Measurements from ENCODE around the gene KLHL29. TPM values are rescaled to one million over a fixed set of nuclear protein-coding genes. Genes with fewer than 3 reads are reported as not detected.
A peak's percentile ranks its signal among the peaks of the same experiment; 100 is the strongest.

The KLHL29 gene
- total RNA-seq, 4 donors from 2014 or later: 2.2 to 3.3 (median 2.7) TPM

DNA sequence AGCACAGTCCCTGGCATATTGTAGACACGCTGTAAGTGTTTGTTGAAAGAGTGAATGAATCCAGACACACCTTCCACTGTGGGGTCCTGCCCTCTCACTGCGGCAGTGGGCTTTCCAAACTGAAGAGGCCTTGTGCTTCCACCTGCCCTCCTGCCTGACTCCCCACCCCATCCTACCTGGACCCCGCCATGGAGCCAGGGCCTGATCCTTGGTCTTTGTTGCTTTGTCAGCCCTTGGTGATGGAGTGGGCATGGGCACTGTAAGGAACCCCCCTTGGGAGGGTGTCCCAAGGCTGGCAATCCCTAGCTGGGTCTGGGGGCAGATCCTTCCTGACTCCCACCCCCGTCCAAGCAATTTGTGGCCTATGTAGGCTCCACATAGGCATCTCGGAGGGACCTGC is 33.1 kb downstream of the KLHL29 start:
- Histone ChIP-seq H3K4me3 (replicated peaks in 1 of 3) (no peak overlapping the region), H3K9me3 (no peaks in the 10 kb centered on the region), H3K27ac (no peak overlapping the region), H3K36me3 (no peaks in the 10 kb centered on the region), H3K4me1 (no peaks in the 10 kb centered on the region), H3K27me3 (no peaks in the 10 kb centered on the region)
- intact Hi-C loops (cut with DNase I): no loop called here
- no peak for TF ChIP-seq CTCF (IDR thresholded peaks at IDR 0.05)
- no peak for TF ChIP-seq POLR2A (IDR thresholded peaks at IDR 0.05)
- DNase-seq: no peak
- 91 to 96% methylated on average over 3 to 5 of the region's 5 CpGs for WGBS, 2 donors

DNA sequence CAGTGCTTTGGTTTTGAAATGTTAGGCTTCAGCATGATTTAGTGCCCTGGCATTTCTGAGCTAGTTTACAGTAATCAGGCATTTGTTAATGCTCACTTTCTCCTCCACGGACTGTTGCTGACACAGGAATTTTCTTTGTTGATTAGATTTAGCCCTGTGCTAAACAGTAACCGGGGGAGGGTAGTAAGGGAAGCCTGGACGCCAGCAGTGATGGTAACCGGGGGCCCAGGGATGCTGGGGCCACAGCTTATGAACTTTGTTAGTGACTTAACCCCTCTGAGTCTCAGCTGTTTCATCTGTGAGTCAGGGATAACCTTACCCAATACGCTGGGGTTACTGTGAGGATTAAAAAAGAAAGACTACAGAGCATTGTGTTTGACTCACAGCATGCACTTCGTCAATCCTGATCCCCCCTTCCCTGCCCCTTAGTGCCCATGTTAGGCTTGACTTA is 33.5 kb downstream of the KLHL29 start:
- H3K27me3 ChIP-seq: no peaks in the 10 kb centered on the region
- H3K9me3 ChIP-seq: no peaks in the 10 kb centered on the region
- H3K36me3 ChIP-seq: no peaks in the 10 kb centered on the region
- no peak overlapping the region for H3K4me3 ChIP-seq (replicated peaks in 1 of 3)
- H3K4me1 ChIP-seq: no peaks in the 10 kb centered on the region
- WGBS, 2 donors: 80 to 82% methylated on average over 6 of the region's 6 CpGs
- TF ChIP-seq CTCF (IDR thresholded peaks at IDR 0.05) (no peak), POLR2A (IDR thresholded peaks at IDR 0.05) (no peak)
- DNase-seq: no peak
- H3K27ac ChIP-seq: no peak overlapping the region
- intact Hi-C loops (cut with DNase I): no loop called here

DNA sequence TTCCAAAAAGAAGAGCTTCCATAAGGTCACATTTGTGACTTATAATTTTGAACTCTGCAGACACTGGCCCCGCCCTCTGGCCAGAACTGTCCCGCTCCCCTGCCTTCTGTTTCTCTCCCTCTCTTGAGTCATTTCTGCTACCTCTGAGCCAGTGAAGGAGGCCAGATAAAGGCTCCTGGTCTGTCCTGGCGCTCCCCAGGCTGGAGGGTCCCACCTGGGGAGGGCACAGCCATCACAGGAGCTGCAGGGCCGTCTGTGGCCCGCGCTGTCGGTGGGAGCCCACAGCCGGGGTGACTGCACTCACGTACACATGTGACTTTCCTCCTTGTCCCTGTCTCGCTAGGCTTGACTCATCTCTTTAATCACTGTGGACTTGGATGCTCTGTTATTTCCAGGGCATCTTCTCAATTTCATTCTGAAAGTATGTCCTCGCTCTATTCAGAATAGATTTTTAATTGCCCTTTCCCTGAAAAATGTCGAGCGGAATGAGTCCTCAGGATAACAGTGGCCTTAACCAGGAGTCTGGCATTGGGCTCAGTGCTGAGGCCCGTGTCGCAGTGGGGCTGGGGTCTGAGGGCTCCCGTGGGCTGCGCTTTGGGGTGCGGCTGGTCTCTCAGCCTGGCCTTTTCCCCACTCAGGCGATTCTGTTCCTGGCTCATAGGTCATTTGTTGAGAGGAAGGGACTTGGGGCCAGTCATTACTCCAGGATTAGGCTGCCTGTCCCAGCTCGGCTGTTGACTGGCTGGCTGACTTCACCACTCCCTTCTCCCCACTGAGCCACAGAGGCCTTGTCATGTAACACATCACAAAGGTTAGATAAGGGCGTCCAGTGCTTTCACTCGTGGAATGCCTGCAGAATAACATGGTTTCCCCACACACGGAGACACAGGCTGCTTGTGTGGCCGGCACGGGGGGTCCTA is 34.5 kb downstream of the KLHL29 start:
- Histone ChIP-seq H3K36me3 (no peaks in the 10 kb centered on the region), H3K27ac (peak overlapping the region in 1 of 3 donors; percentile 3), H3K9me3 (no peaks in the 10 kb centered on the region), H3K4me3 (replicated peaks in 1 of 3) (no peak overlapping the region), H3K4me1 (no peaks in the 10 kb centered on the region), H3K27me3 (no peaks in the 10 kb centered on the region)
- WGBS, 2 donors: 84 to 85% methylated on average over 22 to 23 of the region's 25 CpGs
- TF ChIP-seq POLR2A (IDR thresholded peaks at IDR 0.05) (no peak), CTCF (IDR thresholded peaks at IDR 0.05) (no peak)
- intact Hi-C loops (cut with DNase I): no loop called here
- no peak for DNase-seq

GRCh38 chr2:23420091-23420839 is 35.3 kb downstream of the KLHL29 start:
- WGBS, 2 donors: 91% methylated on average over 26 of the region's 26 CpGs
- intact Hi-C loops (cut with DNase I): no loop called here
- H3K36me3 ChIP-seq: no peaks in the 10 kb centered on the region
- H3K27ac ChIP-seq: no peak overlapping the region
- no peaks in the 10 kb centered on the region for H3K27me3 ChIP-seq
- no peaks in the 10 kb centered on the region for H3K9me3 ChIP-seq
- TF ChIP-seq POLR2A (IDR thresholded peaks at IDR 0.05) (no peak), CTCF (IDR thresholded peaks at IDR 0.05) (no peak)
- no peaks in the 10 kb centered on the region for H3K4me1 ChIP-seq
- no peak for DNase-seq
- no peak overlapping the region for H3K4me3 ChIP-seq (replicated peaks in 1 of 3)

Data from thyroid gland (tissue), 4 donors.